ENCODE measurements around the gene PCDHGA3. TPM values are rescaled to one million over a fixed set of nuclear protein-coding genes. Genes with fewer than 3 reads are reported as not detected.
A peak's percentile ranks its signal among the peaks of the same experiment; 100 is the strongest.

PCDHGA3 gene
- total RNA-seq, 1 donor = 2.9 TPM

GRCh38 chr5:141320225-141321169 is 23.1 kb upstream of the PCDHGA3 start, which contains the start of gene TAF7:
TAF7 (minus strand) TSS chr5:141320784; CDS start chr5:141320044, 740 bp downstream.
- H3K36me3 ChIP-seq (ENCODE audit: insufficient read depth, low read length) = peaks cover 37% of the 10 kb centered on the region
- H3K27ac ChIP-seq (ENCODE audit: low read depth, low read length) = peak within 1 kb of the TSS; percentile 98
- peak; percentile 96 for TF ChIP-seq CTCF (IDR thresholded peaks at IDR 0.05; ENCODE audit: extremely low read depth, low read depth, low read length)
- peaks cover 4% of the 10 kb centered on the region for H3K4me1 ChIP-seq (ENCODE audit: insufficient read depth, low read length)
- H3K27me3 ChIP-seq (ENCODE audit: insufficient read depth, low read length) = no peaks in the 10 kb centered on the region
- peaks cover 25% of the 10 kb centered on the region for H3K9me3 ChIP-seq (ENCODE audit: low read depth, low read length)
- peak within 1 kb of the TSS; percentile 90 for H3K4me3 ChIP-seq (ENCODE audit: insufficient read depth, low read length)
- DNase-seq (ENCODE audit: insufficient read length, low spot score, missing footprints) = peak; percentile 93
- H3K4me2 ChIP-seq (ENCODE audit: insufficient read depth, low read length) = peak within 1 kb of the TSS; percentile 94
- peaks cover 20% of the 10 kb centered on the region for H4K20me1 ChIP-seq (ENCODE audit: insufficient read depth, low read length)
- peak within 1 kb of the TSS; percentile 94 for H2AFZ ChIP-seq (ENCODE audit: low read length)
- H3K79me2 ChIP-seq (ENCODE audit: insufficient read depth, low read length) = peaks cover 37% of the 10 kb centered on the region

- no peak overlapping the region for H3K4me3 ChIP-seq (ENCODE audit: insufficient read depth, low read length)
- H3K27me3 ChIP-seq (ENCODE audit: insufficient read depth, low read length) = no peaks in the 10 kb centered on the region
- no peak overlapping the region for H3K4me2 ChIP-seq (ENCODE audit: insufficient read depth, low read length)
- H3K27ac ChIP-seq (ENCODE audit: low read depth, low read length) = no peak overlapping the region
- peaks cover 19% of the 10 kb centered on the region for H3K9me3 ChIP-seq (ENCODE audit: low read depth, low read length)
- no peak for TF ChIP-seq CTCF (IDR thresholded peaks at IDR 0.05; ENCODE audit: extremely low read depth, low read depth, low read length)
- H2AFZ ChIP-seq (ENCODE audit: low read length) = no peak overlapping the region
- H3K79me2 ChIP-seq (ENCODE audit: insufficient read depth, low read length) = peaks cover 25% of the 10 kb centered on the region
- peaks cover 20% of the 10 kb centered on the region for H4K20me1 ChIP-seq (ENCODE audit: insufficient read depth, low read length)
- H3K4me1 ChIP-seq (ENCODE audit: insufficient read depth, low read length) = peaks cover 4% of the 10 kb centered on the region
- DNase-seq (ENCODE audit: insufficient read length, low spot score, missing footprints) = no peak
- peaks cover 22% of the 10 kb centered on the region for H3K36me3 ChIP-seq (ENCODE audit: insufficient read depth, low read length)
Measured at GRCh38 chr5:141322261-141322660, 21.4 kb upstream of the PCDHGA3 start.

DNA sequence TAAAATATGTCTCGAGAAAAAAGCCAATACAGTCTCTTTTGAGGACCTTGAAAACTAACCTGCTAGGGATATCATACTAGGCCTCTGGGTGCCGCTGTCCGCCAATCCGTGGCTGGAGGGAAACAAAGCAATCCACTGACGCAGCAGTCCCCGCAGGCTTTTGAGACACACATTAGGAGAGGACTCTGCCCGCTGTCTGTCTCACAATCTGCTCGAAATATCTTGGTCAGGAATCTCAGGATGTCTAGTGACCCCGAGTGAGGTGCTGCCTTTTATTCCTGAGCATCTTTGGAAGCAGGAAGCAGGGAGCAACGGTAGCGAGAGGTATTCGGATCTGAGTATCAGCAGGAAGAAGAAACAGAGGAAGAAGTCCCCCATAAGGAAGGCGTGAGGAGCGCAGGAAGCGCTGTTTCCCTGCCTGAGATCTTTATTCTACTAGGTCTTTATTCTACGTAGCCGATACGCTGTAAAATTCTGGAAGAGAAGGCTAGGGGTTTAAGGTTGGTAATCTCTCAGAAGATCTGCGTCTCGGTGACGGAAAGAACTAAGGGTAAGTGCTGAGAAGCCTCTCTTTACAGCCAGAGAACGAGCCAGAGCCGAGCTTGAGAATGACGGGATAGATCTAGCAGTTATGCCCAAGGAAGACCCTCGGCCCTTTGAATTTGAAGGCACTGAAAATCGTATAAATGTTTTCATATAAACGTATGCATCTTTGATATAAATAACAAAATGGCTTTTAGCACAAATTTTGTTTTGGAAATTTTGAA is 17.4 kb upstream of the PCDHGA3 start:
- Histone ChIP-seq H3K36me3 (ENCODE audit: insufficient read depth, low read length) (no peaks in the 10 kb centered on the region), H4K20me1 (ENCODE audit: insufficient read depth, low read length) (no peaks in the 10 kb centered on the region), H3K27me3 (ENCODE audit: insufficient read depth, low read length) (peaks cover 4% of the 10 kb centered on the region), H3K9me3 (ENCODE audit: low read depth, low read length) (no peaks in the 10 kb centered on the region), H2AFZ (ENCODE audit: low read length) (peak overlapping the region; percentile 97), H3K4me3 (ENCODE audit: insufficient read depth, low read length) (peak overlapping the region; percentile 77), H3K79me2 (ENCODE audit: insufficient read depth, low read length) (no peaks in the 10 kb centered on the region), H3K27ac (ENCODE audit: low read depth, low read length) (peak overlapping the region; percentile 47), H3K4me1 (ENCODE audit: insufficient read depth, low read length) (peaks cover 9% of the 10 kb centered on the region), H3K4me2 (ENCODE audit: insufficient read depth, low read length) (peak overlapping the region; percentile 98)
- peak; percentile 85 for TF ChIP-seq CTCF (IDR thresholded peaks at IDR 0.05; ENCODE audit: extremely low read depth, low read depth, low read length)
- DNase-seq (ENCODE audit: insufficient read length, low spot score, missing footprints) = peak; percentile 89

All from osteoblast (primary cell).